ENCODE measurements around the gene CPNE4.

The CPNE4 gene

GRCh38 chr3:131541288-131541687 lies 493.5 kb downstream of the CPNE4 start:
- DNase-seq (no peak), ATAC-seq (replicated peaks) (no peak)
- no peak overlapping the region for H3K4me3 Mint-ChIP-seq
- H3K9me3 Mint-ChIP-seq = no peaks in the 10 kb centered on the region
- peaks cover 19 to 39% of the 10 kb centered on the region in 2 donors for H3K27me3 Mint-ChIP-seq
- H3K27ac Mint-ChIP-seq = no peak overlapping the region
- H3K4me1 Mint-ChIP-seq (ENCODE audit: low read depth in 2 of 2) = no peaks in the 10 kb centered on the region
- no peaks in the 10 kb centered on the region for H3K36me3 Mint-ChIP-seq (ENCODE audit: insufficient read depth)

DNA sequence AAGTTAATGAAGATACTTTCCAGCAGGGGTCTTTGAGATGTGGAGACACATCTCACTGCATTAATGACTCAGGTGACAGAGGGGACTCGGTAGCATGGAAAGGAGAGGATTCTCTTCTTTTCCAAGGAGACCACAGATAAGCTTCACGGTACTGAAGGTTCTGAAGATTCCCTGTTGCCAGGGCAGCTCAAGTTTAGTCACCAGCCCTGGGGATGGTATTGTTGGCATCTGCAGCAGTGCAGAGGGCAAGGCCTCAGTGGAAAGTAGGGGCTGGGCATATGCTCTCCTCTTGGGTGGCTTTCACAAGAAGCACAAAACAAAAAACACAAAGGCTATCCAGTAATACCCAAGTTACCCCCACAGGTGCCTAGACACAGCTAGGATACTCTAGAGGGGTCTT lies 494.0 kb downstream of the CPNE4 start:
- DNase-seq = no peak
- no peaks in the 10 kb centered on the region for H3K4me1 Mint-ChIP-seq (ENCODE audit: low read depth in 2 of 2)
- no peak overlapping the region for H3K4me3 Mint-ChIP-seq
- no peaks in the 10 kb centered on the region for H3K9me3 Mint-ChIP-seq
- H3K27ac Mint-ChIP-seq = no peak overlapping the region
- peaks cover 23 to 44% of the 10 kb centered on the region in 2 donors for H3K27me3 Mint-ChIP-seq
- H3K36me3 Mint-ChIP-seq (ENCODE audit: insufficient read depth) = no peaks in the 10 kb centered on the region
- no peak for ATAC-seq (replicated peaks)

DNA sequence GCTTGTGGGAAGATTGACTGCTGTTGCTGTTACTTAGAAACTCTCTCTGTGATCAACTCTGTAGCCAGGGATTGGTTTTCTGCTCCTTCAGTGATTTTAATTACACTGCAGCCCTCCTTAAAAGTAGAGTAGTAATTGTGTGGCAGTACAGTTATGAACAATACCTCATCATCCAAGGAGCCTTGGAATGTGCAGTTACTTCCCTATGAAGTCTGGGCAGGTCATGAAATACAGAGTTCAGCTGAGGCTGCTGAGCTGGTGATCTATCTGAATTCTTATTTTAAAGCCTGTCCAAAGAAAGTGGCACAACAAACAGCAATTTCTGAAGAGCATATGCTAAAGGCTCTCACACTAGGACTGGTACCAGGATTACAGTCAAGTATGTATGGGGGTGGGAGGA lies 494.7 kb downstream of the CPNE4 start:
- H3K4me3 Mint-ChIP-seq = no peak overlapping the region
- DNase-seq (no peak), ATAC-seq (replicated peaks) (no peak)
- peaks cover 28 to 51% of the 10 kb centered on the region in 2 donors for H3K27me3 Mint-ChIP-seq
- H3K36me3 Mint-ChIP-seq (ENCODE audit: insufficient read depth) = no peaks in the 10 kb centered on the region
- H3K4me1 Mint-ChIP-seq (ENCODE audit: low read depth in 2 of 2) = no peaks in the 10 kb centered on the region
- no peaks in the 10 kb centered on the region for H3K9me3 Mint-ChIP-seq
- no peak overlapping the region for H3K27ac Mint-ChIP-seq

DNA sequence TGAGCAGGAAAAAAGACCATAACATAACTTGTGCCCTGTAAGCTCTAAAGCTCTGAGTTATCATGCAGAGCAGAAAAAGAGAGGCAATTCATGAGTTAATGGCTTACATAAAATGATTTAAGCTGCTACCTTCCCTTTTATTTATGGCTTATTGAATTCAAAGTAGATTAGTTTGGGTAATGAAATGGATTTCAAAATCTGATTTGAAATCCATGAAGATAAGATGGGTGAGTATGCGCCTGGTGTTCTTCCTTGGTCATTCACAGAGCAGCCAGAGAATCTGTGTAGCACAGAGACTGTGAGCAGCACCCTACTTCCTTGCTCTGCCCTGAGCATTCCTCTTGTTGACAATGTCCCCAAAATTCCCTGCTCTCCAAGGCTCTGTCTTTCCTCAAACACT lies 495.8 kb downstream of the CPNE4 start:
- H3K36me3 Mint-ChIP-seq (ENCODE audit: insufficient read depth) = no peaks in the 10 kb centered on the region
- H3K9me3 Mint-ChIP-seq = no peaks in the 10 kb centered on the region
- H3K27ac Mint-ChIP-seq = no peak overlapping the region
- ATAC-seq (replicated peaks) (no peak), DNase-seq (no peak)
- no peaks in the 10 kb centered on the region for H3K4me1 Mint-ChIP-seq (ENCODE audit: low read depth in 2 of 2)
- H3K27me3 Mint-ChIP-seq = peaks cover 30 to 53% of the 10 kb centered on the region in 2 donors
- H3K4me3 Mint-ChIP-seq = no peak overlapping the region

DNA sequence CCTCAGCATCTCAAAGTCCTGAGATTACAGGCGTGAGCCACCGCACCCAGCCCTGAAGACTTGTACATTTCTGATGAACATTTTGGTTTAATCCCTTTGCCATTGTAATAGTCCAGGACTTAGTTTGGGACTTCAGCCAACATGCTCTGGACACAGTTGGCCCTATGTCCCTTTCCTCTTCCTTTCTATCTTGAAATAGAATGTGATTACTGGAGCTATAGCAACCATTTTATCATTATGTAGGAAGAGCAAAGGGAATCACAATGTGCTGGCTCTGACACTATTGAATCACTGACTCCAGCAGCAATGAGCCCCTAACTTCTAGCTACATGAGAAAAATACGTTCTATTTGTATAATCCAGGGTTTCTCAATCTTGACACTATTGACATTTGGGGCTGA lies 497.3 kb downstream of the CPNE4 start:
- DNase-seq = no peak
- H3K27me3 Mint-ChIP-seq = peaks cover 37 to 52% of the 10 kb centered on the region in 2 donors
- no peaks in the 10 kb centered on the region for H3K4me1 Mint-ChIP-seq (ENCODE audit: low read depth in 2 of 2)
- ATAC-seq (replicated peaks) = no peak
- H3K9me3 Mint-ChIP-seq = peaks cover 0 to under 1% of the 10 kb centered on the region in 2 donors
- H3K4me3 Mint-ChIP-seq = no peak overlapping the region
- no peak overlapping the region for H3K27ac Mint-ChIP-seq
- H3K36me3 Mint-ChIP-seq (ENCODE audit: insufficient read depth) = no peaks in the 10 kb centered on the region

- DNase-seq (no peak), ATAC-seq (replicated peaks) (no peak)
- Mint-ChIP-seq H3K36me3 (ENCODE audit: insufficient read depth) (no peaks in the 10 kb centered on the region), H3K9me3 (peaks cover 0 to 3% of the 10 kb centered on the region in 2 donors), H3K4me1 (ENCODE audit: low read depth in 2 of 2) (no peaks in the 10 kb centered on the region), H3K27ac (no peak overlapping the region), H3K4me3 (no peak overlapping the region), H3K27me3 (peaks cover 44 to 60% of the 10 kb centered on the region in 2 donors)
These were observed 499.2 kb downstream of the CPNE4 start for GRCh38 chr3:131535596-131535995.

GRCh38 chr3:131535131-131535530 lies 499.7 kb downstream of the CPNE4 start:
- Mint-ChIP-seq H3K4me3 (no peak overlapping the region), H3K4me1 (ENCODE audit: low read depth in 2 of 2) (no peaks in the 10 kb centered on the region), H3K36me3 (ENCODE audit: insufficient read depth) (no peaks in the 10 kb centered on the region), H3K27ac (no peak overlapping the region), H3K27me3 (peaks cover 40 to 55% of the 10 kb centered on the region in 2 donors), H3K9me3 (peaks cover 0 to 3% of the 10 kb centered on the region in 2 donors)
- no peak for DNase-seq
- no peak for ATAC-seq (replicated peaks)

DNA sequence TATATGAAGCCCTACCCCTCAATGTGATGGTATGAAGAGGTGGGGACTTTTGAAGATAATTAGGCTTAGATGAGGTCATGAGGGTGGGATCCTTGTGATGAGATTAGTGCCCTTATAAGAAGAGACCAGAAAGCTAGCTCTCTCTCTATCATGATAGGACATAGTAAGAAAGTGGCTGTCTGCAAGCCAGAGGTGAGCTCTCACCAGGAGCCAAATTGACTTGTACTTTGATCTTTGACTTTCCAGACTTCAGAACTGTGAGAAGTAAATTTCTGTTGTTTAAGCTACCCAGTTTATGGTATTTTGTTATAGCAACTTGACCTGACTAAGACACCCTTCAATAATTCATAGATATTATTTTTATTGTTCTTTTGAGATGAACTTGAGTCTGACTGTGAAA lies 502.2 kb downstream of the CPNE4 start:
- H3K4me3 Mint-ChIP-seq = no peak overlapping the region
- H3K27ac Mint-ChIP-seq = no peak overlapping the region
- H3K36me3 Mint-ChIP-seq (ENCODE audit: insufficient read depth) = no peaks in the 10 kb centered on the region
- DNase-seq = no peak
- H3K9me3 Mint-ChIP-seq = peaks cover 0 to 3% of the 10 kb centered on the region in 2 donors
- no peak for ATAC-seq (replicated peaks)
- H3K4me1 Mint-ChIP-seq (ENCODE audit: low read depth in 2 of 2) = no peaks in the 10 kb centered on the region
- peaks cover 53% of the 10 kb centered on the region in 2 donors for H3K27me3 Mint-ChIP-seq

- no peaks in the 10 kb centered on the region for H3K36me3 Mint-ChIP-seq (ENCODE audit: insufficient read depth)
- H3K4me3 Mint-ChIP-seq = no peak overlapping the region
These were observed 504.0 kb downstream of the CPNE4 start for GRCh38 chr3:131530843-131531242.

DNA sequence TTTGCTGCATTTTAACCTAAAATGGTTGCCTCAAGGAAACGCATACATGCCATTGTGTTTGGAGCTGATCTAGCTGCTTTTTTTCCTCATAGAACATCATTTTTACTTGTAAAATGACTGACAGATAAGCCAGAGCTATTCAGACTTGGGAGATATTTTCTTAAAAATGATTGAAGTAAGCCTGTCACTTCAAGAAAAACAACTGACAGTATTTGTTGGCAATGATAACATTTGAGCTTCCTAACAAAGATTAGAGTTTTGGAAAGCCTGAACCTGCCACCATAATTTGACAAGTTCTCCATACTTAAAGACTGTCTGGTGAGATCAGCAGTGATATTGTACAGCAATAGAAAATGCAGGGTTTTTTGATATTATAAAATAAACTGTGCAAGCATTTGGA lies 504.4 kb downstream of the CPNE4 start:
- Mint-ChIP-seq H3K36me3 (ENCODE audit: insufficient read depth) (no peaks in the 10 kb centered on the region), H3K4me3 (no peak overlapping the region), H3K27ac (no peak overlapping the region)

More at GRCh38 chr3:131530843-131531242, 504.0 kb downstream of the CPNE4 start:
- H3K27ac Mint-ChIP-seq = no peak overlapping the region
- peaks cover 0 to 3% of the 10 kb centered on the region in 2 donors for H3K9me3 Mint-ChIP-seq
- H3K4me1 Mint-ChIP-seq (ENCODE audit: low read depth in 2 of 2) = no peaks in the 10 kb centered on the region
- DNase-seq = no peak
- ATAC-seq (replicated peaks) = no peak
- H3K27me3 Mint-ChIP-seq = peaks cover 56 to 65% of the 10 kb centered on the region in 2 donors

DNA sequence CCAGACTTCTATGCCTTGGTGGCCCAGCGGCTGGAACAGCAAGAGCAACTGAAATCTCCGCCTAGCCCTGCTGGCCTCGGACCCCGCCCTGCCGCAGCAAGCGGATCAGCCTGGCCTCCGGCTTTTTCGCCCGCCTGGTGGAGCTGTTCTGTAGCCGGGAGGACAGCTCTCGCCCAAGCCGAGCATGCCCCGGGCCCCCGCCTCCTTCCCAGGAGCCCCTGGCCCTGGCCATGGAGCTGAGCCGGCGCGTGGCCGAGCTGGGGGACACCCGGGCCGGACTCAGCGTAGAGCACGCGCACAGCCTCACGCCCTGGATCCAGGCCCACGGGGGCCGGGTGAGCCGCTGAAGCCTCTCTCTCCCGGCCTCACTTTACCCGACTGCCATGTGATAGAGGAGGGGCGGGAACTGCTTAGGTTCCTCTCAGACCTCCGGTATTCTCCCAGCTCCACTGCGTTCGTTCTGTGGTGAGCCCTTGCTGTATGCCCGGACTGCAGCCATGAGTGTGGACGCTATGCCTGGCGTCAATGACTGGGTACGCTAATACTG lies 507.9 kb downstream of the CPNE4 start:
- ATAC-seq (replicated peaks) (no peak), DNase-seq (no peak)
- Mint-ChIP-seq H3K27ac (no peak overlapping the region), H3K9me3 (no peaks in the 10 kb centered on the region), H3K4me1 (ENCODE audit: low read depth in 2 of 2) (no peaks in the 10 kb centered on the region), H3K36me3 (ENCODE audit: insufficient read depth) (no peaks in the 10 kb centered on the region), H3K4me3 (no peak overlapping the region), H3K27me3 (peaks cover 38 to 49% of the 10 kb centered on the region in 2 donors)

More for the DNA sequence above, 504.4 kb downstream of the CPNE4 start:
- peaks cover 57 to 65% of the 10 kb centered on the region in 2 donors for H3K27me3 Mint-ChIP-seq
- H3K4me1 Mint-ChIP-seq (ENCODE audit: low read depth in 2 of 2) = no peaks in the 10 kb centered on the region
- DNase-seq (no peak), ATAC-seq (replicated peaks) (no peak)
- peaks cover 0 to 3% of the 10 kb centered on the region in 2 donors for H3K9me3 Mint-ChIP-seq

GRCh38 chr3:131518680-131519079 lies 516.1 kb downstream of the CPNE4 start:
- no peaks in the 10 kb centered on the region for H3K4me1 Mint-ChIP-seq (ENCODE audit: low read depth in 2 of 2)
- no peaks in the 10 kb centered on the region for H3K36me3 Mint-ChIP-seq (ENCODE audit: insufficient read depth)
- no peak for ATAC-seq (replicated peaks)
- H3K9me3 Mint-ChIP-seq = no peaks in the 10 kb centered on the region
- DNase-seq = no peak
- no peak overlapping the region for H3K27ac Mint-ChIP-seq
- no peak overlapping the region for H3K4me3 Mint-ChIP-seq
- H3K27me3 Mint-ChIP-seq = no peaks in the 10 kb centered on the region

GRCh38 chr3:131505421-131505820 lies 529.4 kb downstream of the CPNE4 start:
- no peak for ATAC-seq (replicated peaks)
- peaks cover 0 to 5% of the 10 kb centered on the region in 2 donors for H3K27me3 Mint-ChIP-seq
- H3K4me1 Mint-ChIP-seq (ENCODE audit: low read depth in 2 of 2) = peaks cover 17 to 19% of the 10 kb centered on the region in 2 donors

DNA sequence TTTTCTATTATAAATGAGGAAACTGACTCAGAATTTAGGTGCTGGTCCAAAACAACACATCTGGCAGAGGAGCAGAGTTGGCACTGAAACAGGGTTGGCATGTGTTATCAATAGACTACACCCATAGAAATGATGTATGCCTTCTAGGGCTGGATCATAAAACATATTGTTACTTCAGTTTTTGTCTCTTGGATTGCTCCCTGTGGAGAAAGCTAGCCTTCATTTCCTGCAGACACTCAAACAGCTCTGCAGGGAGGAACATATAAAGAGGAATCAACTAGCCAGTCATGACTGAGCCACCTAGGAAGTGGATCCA lies 531.5 kb downstream of the CPNE4 start:
- ATAC-seq (replicated peaks) = peak; percentile 6

More at GRCh38 chr3:131505421-131505820, 529.4 kb downstream of the CPNE4 start:
- DNase-seq = no peak
- Mint-ChIP-seq H3K27ac (no peak overlapping the region), H3K9me3 (no peaks in the 10 kb centered on the region), H3K4me3 (no peak overlapping the region), H3K36me3 (ENCODE audit: insufficient read depth) (peaks cover 7% of the 10 kb centered on the region)

More for the DNA sequence above, 531.5 kb downstream of the CPNE4 start:
- Mint-ChIP-seq H3K27ac (peak overlapping the region; percentile 99), H3K27me3 (peaks cover 0 to 4% of the 10 kb centered on the region in 2 donors), H3K36me3 (ENCODE audit: insufficient read depth) (peaks cover 10% of the 10 kb centered on the region), H3K9me3 (no peaks in the 10 kb centered on the region), H3K4me3 (peak overlapping the region; percentile 99), H3K4me1 (ENCODE audit: low read depth in 2 of 2) (peaks cover 17 to 24% of the 10 kb centered on the region in 2 donors)
- DNase-seq = no peak

All from effector memory CD8-positive, alpha-beta T cell (primary cell).